Measurements from ENCODE around the gene TAF11L3.
"Not testable (repeated sequence)": the region's sequence is repeated elsewhere in the genome, so short reads cannot be mapped to it uniquely, and the experiment has no call there.

Gene TAF11L3

GRCh38 chr5:17518067-17518466 lies at the start of gene TAF11L3:
Gene TAF11L3 (plus strand): TSS chr5:17518367.
- DNase-seq; in situ Hi-C loops (cut with MboI; ENCODE audit: low pct_unique_long_range_greater_than_20kb, low sequenced_read_pairs): not testable (repeated sequence)

- in situ Hi-C loops (cut with MboI; ENCODE audit: low pct_unique_long_range_greater_than_20kb, low sequenced_read_pairs): no loop called here
- DNase-seq: no peak
Observed at GRCh38 chr5:17470064-17470463, 48.1 kb upstream of the TAF11L3 start.

GRCh38 chr5:17475064-17475463 lies 43.1 kb upstream of the TAF11L3 start:
- DNase-seq; in situ Hi-C loops (cut with MboI; ENCODE audit: low pct_unique_long_range_greater_than_20kb, low sequenced_read_pairs): not testable (repeated sequence)

GRCh38 chr5:17477043-17477442 lies 41.1 kb upstream of the TAF11L3 start:
- DNase-seq: no peak
- in situ Hi-C loops (cut with MboI; ENCODE audit: low pct_unique_long_range_greater_than_20kb, low sequenced_read_pairs): no loop called here

- no peak for DNase-seq
- in situ Hi-C loops (cut with MboI; ENCODE audit: low pct_unique_long_range_greater_than_20kb, low sequenced_read_pairs): no loop called here
Observed at GRCh38 chr5:17477573-17478265, 40.4 kb upstream of the TAF11L3 start.

- no peak for DNase-seq
- in situ Hi-C loops (cut with MboI; ENCODE audit: low pct_unique_long_range_greater_than_20kb, low sequenced_read_pairs): no loop called here
Observed at GRCh38 chr5:17481378-17481777, 36.8 kb upstream of the TAF11L3 start.

GRCh38 chr5:17482790-17483189 lies 35.4 kb upstream of the TAF11L3 start:
- DNase-seq: no peak
- in situ Hi-C loops (cut with MboI; ENCODE audit: low pct_unique_long_range_greater_than_20kb, low sequenced_read_pairs): no loop called here

GRCh38 chr5:17486464-17487173 lies 31.5 kb upstream of the TAF11L3 start:
- DNase-seq; in situ Hi-C loops (cut with MboI; ENCODE audit: low pct_unique_long_range_greater_than_20kb, low sequenced_read_pairs): not testable (repeated sequence)

GRCh38 chr5:17487174-17487512 lies 31.0 kb upstream of the TAF11L3 start:
- DNase-seq: no peak
- in situ Hi-C loops (cut with MboI; ENCODE audit: low pct_unique_long_range_greater_than_20kb, low sequenced_read_pairs): no loop called here

- DNase-seq; in situ Hi-C loops (cut with MboI; ENCODE audit: low pct_unique_long_range_greater_than_20kb, low sequenced_read_pairs): not testable (repeated sequence)
Observed at GRCh38 chr5:17491257-17491656, 26.9 kb upstream of the TAF11L3 start.

GRCh38 chr5:17492770-17493169 lies 25.4 kb upstream of the TAF11L3 start:
- DNase-seq: no peak
- in situ Hi-C loops (cut with MboI; ENCODE audit: low pct_unique_long_range_greater_than_20kb, low sequenced_read_pairs): no loop called here

GRCh38 chr5:17497446-17497845 lies 20.7 kb upstream of the TAF11L3 start:
- DNase-seq: no peak
- in situ Hi-C loops (cut with MboI; ENCODE audit: low pct_unique_long_range_greater_than_20kb, low sequenced_read_pairs): no loop called here

- in situ Hi-C loops (cut with MboI; ENCODE audit: low pct_unique_long_range_greater_than_20kb, low sequenced_read_pairs); DNase-seq: not testable (repeated sequence)
Observed at GRCh38 chr5:17497931-17498330, 20.2 kb upstream of the TAF11L3 start, which contains the start of gene TAF11L2. Gene TAF11L2 (plus strand): TSS chr5:17498231.

GRCh38 chr5:17511775-17512325 lies 6.3 kb upstream of the TAF11L3 start:
- in situ Hi-C loops (cut with MboI; ENCODE audit: low pct_unique_long_range_greater_than_20kb, low sequenced_read_pairs): no loop called here
- no peak for DNase-seq

GRCh38 chr5:17517526-17517925 lies 641 bp upstream of the TAF11L3 start:
- DNase-seq; in situ Hi-C loops (cut with MboI; ENCODE audit: low pct_unique_long_range_greater_than_20kb, low sequenced_read_pairs): not testable (repeated sequence)

- in situ Hi-C loops (cut with MboI; ENCODE audit: low pct_unique_long_range_greater_than_20kb, low sequenced_read_pairs); DNase-seq: not testable (repeated sequence)
Observed at GRCh38 chr5:17519508-17519907, 1.3 kb downstream of the TAF11L3 start.

GRCh38 chr5:17521501-17521900 lies 3.3 kb downstream of the TAF11L3 start, which contains the start of gene TAF11L4:
Gene TAF11L4 (plus strand): TSS chr5:17521801.
- DNase-seq; in situ Hi-C loops (cut with MboI; ENCODE audit: low pct_unique_long_range_greater_than_20kb, low sequenced_read_pairs): not testable (repeated sequence)

- DNase-seq; in situ Hi-C loops (cut with MboI; ENCODE audit: low pct_unique_long_range_greater_than_20kb, low sequenced_read_pairs): not testable (repeated sequence)
Observed at GRCh38 chr5:17524935-17525334, 6.8 kb downstream of the TAF11L3 start, which contains the start of gene TAF11L5. Gene TAF11L5 (plus strand): TSS chr5:17525235.

- DNase-seq; in situ Hi-C loops (cut with MboI; ENCODE audit: low pct_unique_long_range_greater_than_20kb, low sequenced_read_pairs): not testable (repeated sequence)
Observed at GRCh38 chr5:17526504-17526903, 8.3 kb downstream of the TAF11L3 start.

- in situ Hi-C loops (cut with MboI; ENCODE audit: low pct_unique_long_range_greater_than_20kb, low sequenced_read_pairs); DNase-seq: not testable (repeated sequence)
Observed at GRCh38 chr5:17528369-17528768, 10.2 kb downstream of the TAF11L3 start, which contains the start of gene TAF11L6. Gene TAF11L6 (plus strand): TSS chr5:17528669.

All from KBM-7 (cell line).